GM18526 (cell line): Measurements from ENCODE around the gene HNRNPK.
A peak's percentile ranks its signal among the peaks of the same experiment; 100 is the strongest.

Source experiments
- POLR2A ChIP-seq: IDR thresholded peaks from 3 replicates; pipeline ENCODE4 v1.6.1; 2011; ENCODE audit not compliant: insufficient read length; ENCODE audit errors: extremely low read depth

The HNRNPK gene

GRCh38 chr9:83986195-83986594, 6.2 kb upstream of the HNRNPK start:
- TF ChIP-seq POLR2A, result no peak

GRCh38 chr9:83981126-83981871, 1.3 kb upstream of the HNRNPK start:
- no peak for TF ChIP-seq POLR2A

GRCh38 chr9:83980395-83981125, 545 bp upstream of the HNRNPK start, which contains the start of gene RMI1:
TSS of gene RMI1 (plus strand) at chr9:83980805. CDS start at chr9:84000987, 20,182 bp downstream.
- peak; percentile 86 for TF ChIP-seq POLR2A

- no peak for TF ChIP-seq POLR2A
These were observed 813 bp downstream of the HNRNPK start for GRCh38 chr9:83978992-83979811.

GRCh38 chr9:83977196-83977595, 2.8 kb downstream of the HNRNPK start:
- TF ChIP-seq POLR2A, result no peak

GRCh38 chr9:83976372-83976771, 3.6 kb downstream of the HNRNPK start:
- TF ChIP-seq POLR2A, result no peak

GRCh38 chr9:83975300-83975699, 4.7 kb downstream of the HNRNPK start:
- no peak for TF ChIP-seq POLR2A

GRCh38 chr9:83972286-83972685, 7.7 kb downstream of the HNRNPK start:
- TF ChIP-seq POLR2A, result no peak

- TF ChIP-seq POLR2A, result no peak
These were observed 8.5 kb downstream of the HNRNPK start for GRCh38 chr9:83971485-83971884.

GRCh38 chr9:83969602-83970001, 10.4 kb downstream of the HNRNPK start:
- TF ChIP-seq POLR2A, result no peak

GRCh38 chr9:83967073-83967472, 12.9 kb downstream of the HNRNPK start:
- TF ChIP-seq POLR2A, result no peak

GRCh38 chr9:83966209-83966582, 13.8 kb downstream of the HNRNPK start:
- TF ChIP-seq POLR2A, result no peak

GRCh38 chr9:83965350-83966208, 14.4 kb downstream of the HNRNPK start:
- no peak for TF ChIP-seq POLR2A

GRCh38 chr9:83964973-83965349, 15.1 kb downstream of the HNRNPK start:
- TF ChIP-seq POLR2A, result no peak

GRCh38 chr9:83962165-83962564, 17.9 kb downstream of the HNRNPK start:
- TF ChIP-seq POLR2A, result no peak
